HG03280 (cell line): Measurements from ENCODE around the gene PRDM15.
A peak's percentile ranks its signal among the peaks of the same experiment; 100 is the strongest.

Source experiments
- ATAC-seq: cut with Tn5 transposase; IDR thresholded peaks from one replicate; pipeline ENCODE4 v1.9.1; 2021; ENCODE audit warnings: mild to moderate bottlenecking, moderate library complexity; ENCODE audit not compliant: unreplicated experiment

The PRDM15 gene

DNA sequence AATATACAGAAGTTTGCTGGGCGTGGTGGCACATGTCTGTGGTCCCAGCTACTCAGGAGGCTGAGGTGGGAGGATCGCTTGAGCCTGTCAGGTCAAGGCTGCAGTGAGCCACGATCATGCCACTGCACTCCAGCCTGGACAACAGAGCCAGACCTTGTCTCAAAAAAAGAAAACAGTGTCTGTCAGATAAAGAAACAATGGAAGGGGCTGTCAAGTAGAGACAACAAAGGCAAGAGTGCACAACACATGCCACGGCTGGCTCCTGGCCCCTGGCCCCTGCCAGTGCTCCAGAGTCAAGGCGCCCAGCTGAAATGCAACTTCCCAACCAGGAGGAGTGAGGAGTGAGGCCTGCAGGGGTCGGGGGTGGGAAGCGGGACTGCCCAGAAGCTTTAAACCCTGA lies 32.6 kb downstream of the PRDM15 start:
- ATAC-seq = no peak

GRCh38 chr21:41846033-41846317 lies 33.2 kb downstream of the PRDM15 start:
- ATAC-seq = no peak

DNA sequence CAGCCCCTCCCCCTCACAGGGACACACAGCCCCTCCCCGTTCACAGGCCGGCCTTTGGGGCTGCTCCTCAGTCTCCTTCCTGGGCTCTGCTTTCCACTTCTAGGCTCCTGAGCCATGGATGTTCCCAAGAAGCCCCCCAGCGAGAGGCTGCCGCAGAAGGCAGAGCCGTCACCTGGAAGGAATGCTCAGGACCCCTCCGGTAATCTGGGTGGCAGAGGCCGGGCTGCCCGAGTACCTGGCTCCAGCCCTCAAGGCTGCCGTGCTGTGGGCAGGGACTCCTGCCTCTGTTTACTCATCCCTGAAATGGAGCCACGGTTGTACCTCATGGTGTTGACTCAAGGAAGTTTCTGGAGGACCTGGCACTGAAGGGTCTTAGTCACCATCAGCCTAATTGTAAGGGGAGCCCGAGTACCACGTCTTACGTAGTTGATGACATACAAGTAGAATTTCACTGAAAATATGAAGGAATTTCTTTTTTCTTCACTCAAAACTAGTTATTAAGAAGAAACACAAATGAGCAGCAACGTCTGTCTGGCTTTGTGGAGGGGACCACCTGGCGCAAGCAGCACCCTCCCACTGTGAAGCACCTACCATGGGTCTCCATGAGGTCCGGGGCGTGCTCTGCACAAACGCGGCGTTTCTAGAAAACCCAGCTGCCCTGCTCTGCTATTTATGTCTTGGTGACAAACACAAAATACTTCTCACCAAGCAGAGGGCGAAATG lies 33.7 kb downstream of the PRDM15 start:
- no peak for ATAC-seq

GRCh38 chr21:41843584-41843983 lies 35.6 kb downstream of the PRDM15 start:
- ATAC-seq = no peak

GRCh38 chr21:41840880-41841279 lies 38.3 kb downstream of the PRDM15 start:
- ATAC-seq = no peak

DNA sequence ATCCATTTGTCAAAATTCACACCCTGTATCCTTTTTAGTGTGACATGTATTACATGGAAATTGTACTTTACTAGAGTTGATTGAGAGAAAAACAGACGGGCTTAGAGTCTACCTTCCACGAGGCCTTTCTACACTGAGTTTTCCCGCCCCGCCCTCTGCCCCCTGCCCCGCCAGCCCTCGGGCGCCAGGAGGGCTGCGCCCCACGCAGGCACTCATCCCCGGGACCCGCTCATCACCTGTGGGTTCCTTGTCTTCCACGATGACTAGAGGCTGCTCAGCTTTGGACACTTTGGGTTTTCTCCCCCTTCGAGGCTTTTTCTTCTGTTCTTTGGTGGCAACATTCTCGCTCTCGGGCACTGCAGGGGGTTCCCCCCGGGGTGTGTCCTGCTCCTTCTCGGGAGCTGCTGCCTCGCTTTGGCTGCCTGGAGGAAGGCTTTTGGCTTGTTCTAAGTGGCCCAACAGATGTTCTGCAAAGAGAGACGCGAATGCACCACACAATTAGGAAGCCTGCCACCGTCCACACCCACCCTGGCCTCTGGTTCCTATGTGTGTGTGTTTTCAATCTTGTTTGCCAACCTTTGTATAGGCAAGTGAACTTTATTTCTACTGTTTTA lies 39.6 kb downstream of the PRDM15 start:
- ATAC-seq = no peak

DNA sequence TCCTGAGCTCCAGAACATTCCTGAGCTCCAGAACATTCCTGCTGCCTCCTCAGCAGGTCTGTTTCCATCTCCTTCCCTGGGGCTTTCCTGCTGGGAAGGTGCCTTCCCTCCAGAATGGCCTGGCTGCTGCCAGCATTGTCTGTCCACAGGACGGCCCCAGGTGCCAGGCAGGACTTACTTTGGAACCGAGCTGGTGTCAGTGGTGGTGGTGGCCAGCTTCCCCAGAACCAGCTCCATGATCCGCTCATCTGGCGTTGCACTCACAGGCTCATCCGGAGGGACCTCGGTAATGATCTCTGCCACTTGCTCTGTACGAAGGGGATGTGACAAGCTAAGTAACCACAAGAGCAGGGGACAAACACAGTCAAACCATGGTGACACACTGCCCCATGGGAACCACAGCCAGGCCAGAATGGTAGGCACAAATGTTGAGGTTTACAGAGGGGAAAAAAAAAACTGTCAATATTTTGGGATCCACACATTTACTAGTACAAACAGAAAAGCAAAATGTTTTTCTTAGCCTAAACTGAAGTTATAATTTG lies 41.3 kb downstream of the PRDM15 start:
- ATAC-seq = no peak

DNA sequence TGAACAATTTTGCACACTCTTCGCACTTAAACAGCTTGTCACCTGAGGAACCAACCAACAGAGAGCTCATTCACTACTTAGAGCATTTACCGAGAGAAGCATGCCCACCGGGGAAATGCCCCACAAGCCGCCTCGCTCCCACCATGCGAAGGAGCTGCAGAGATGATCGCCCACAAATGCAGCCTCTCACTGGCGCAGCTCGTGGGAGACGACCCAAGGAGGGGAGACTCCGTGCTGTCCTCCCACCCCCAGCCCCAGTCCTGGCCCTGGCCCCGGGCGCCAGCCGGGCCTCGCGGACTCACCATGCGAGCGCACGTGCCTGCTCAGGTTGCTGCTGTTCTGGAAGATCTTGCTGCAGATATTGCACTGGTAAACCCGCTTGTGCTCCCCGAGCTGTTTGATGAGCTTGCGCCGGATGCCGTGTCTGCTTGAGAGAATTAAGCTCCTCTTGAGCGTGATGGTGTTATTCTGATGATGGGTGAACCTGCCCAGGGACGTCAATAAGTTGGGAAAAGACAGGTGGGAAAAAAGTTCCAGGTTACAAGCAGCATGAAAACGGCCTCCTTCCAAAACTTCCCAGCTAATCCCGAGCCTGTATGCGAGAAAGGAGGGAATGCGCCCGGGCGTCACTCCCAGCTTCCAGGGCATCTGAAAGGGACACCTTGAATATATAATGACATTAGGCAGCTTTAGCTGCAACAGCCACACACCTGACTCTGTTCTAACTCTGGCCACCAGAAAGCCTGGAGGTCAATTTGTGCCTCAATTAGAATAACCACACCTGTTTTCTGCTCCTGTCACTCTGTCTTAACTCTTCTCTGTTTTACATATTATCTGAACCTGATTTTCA lies 42.8 kb downstream of the PRDM15 start:
- ATAC-seq = no peak

- ATAC-seq = no peak
These were observed 43.4 kb downstream of the PRDM15 start for GRCh38 chr21:41835711-41836154.

- ATAC-seq = no peak
These were observed 44.0 kb downstream of the PRDM15 start for GRCh38 chr21:41834926-41835663.

DNA sequence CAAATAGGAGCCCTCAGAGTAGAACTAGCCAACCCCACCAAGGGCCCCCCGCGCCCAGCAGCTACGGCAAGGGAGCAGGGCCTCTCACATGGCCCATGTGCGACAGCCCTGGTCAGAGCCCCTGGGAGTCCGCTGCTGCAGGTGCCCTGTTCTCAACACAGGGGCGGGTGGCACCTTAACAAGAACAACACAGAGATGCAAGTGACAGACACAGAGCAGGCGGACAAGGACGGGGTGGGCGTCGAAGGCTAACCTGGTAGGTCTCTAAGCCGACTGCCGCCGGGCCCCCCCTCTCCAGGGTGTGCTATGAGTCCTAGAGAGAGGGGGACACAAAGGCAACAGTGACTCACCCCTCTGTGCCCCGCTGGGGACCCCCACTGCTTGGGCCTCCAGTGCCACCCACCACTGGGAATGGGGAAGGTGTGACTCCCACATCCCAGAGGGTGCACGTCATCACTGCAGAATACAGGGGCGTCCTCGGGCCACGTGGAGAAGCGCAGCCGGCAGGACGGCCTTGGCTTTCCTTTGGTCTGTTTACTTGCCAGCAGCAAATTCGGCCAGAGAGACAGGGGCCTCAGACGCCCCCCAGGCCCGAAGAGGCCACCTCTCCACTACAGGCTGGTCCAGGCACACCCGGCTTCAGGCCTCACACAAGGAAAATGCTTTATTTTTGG lies 44.8 kb downstream of the PRDM15 start:
- no peak for ATAC-seq

DNA sequence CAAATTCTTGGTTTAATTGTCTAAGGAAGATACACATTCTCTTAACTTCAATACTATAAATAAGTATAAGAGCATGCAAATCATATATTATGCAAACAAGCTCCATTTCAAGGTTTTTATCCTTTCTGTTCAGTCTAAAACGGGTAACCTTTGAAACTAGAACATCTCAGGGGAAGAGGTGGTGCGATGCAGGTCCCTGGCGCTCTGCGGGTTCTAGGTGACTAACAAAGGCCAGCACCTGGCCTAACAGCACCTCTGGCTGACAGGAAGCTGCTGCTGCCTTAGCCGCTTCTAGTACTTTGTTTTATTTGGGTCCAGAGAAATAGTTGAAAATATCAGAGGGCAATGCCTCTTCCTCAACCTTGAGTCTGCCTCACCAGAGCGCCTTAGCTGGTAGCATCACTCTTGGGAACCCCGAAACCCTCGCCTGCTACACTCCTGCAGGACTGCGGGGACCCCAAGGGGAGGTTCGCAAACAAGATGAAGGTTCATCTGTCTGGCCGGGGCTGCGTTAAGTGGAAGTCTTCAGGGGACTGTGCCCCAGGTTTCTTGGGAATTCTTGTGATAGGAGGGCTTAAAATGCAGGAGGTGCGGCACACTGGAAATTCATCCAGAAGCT lies 45.5 kb downstream of the PRDM15 start:
- ATAC-seq = peak; percentile 77

GRCh38 chr21:41832596-41833496 lies 46.3 kb downstream of the PRDM15 start:
- peak; percentile 61 for ATAC-seq

GRCh38 chr21:41831866-41832595 lies 47.1 kb downstream of the PRDM15 start:
- ATAC-seq = no peak

- ATAC-seq = no peak
These were observed 47.7 kb downstream of the PRDM15 start for GRCh38 chr21:41831453-41831831.

DNA sequence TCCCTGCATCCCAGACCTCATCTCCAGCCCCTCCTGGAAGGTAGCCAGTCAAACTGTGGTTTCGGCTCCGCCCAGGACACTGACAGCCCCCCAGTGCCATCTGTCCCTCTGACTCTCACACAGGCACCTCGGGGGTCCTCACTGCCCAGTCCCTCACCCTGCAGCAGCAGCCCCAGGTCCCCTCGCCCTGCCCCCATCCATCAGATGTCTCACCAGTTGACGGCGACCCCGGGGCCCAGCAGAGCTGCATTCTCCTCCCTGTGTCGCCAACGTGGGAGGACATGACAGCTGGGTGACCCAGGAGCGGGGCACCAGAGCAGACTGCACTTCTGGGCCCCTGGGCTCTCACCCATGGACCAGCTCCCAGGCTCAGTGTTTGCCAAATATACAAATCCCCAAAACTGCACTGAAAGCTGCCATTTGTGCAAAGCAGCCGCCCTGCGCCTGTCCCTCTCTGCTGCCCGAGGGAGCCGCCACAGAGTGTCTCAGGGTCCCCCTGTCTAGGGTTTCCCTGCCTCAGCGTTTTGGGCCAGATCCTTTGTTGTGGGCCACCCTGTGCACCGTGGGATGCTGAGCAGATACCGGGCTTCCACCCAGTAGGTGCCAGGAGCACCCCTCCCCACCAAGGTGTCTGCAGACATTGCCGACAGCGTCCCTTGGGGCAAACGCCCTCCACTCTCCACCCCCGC lies 48.2 kb downstream of the PRDM15 start:
- no peak for ATAC-seq

- ATAC-seq = no peak
These were observed 48.9 kb downstream of the PRDM15 start for GRCh38 chr21:41830145-41830707.
